IMR-90 (cell line): ENCODE data around the gene HSD11B1L.

Source experiments
- BHLHE40 ChIP-seq: fragments of 150-350 bp; IDR thresholded peaks from 2 replicates; pipeline ENCODE4 v1.6.1; 2016; ENCODE audit warnings: mild to moderate bottlenecking, low read depth, low read length
- CHD1 ChIP-seq: IDR thresholded peaks from 2 replicates; pipeline ENCODE4 v1.6.1; 2012; ENCODE audit warnings: low read depth, low read length, improper control_type of control experiment
- FOS ChIP-seq: fragments of 150-350 bp; IDR thresholded peaks from 2 replicates; pipeline ENCODE4 v1.6.1; 2016; ENCODE audit warnings: low read depth, low read length
- MAZ ChIP-seq: IDR thresholded peaks from 2 replicates; pipeline ENCODE4 v1.6.1; 2012; ENCODE audit warnings: low read depth, mild to moderate bottlenecking, low read length, improper control_type of control experiment, moderate library complexity, borderline replicate concordance
- MXI1 ChIP-seq: IDR thresholded peaks from 2 replicates; pipeline ENCODE4 v1.6.1; 2012; ENCODE audit warnings: low read depth, mild to moderate bottlenecking, low read length, moderate library complexity, borderline replicate concordance
- POLR2A ChIP-seq: IDR thresholded peaks from 2 replicates; pipeline ENCODE4 v1.6.1; 2012; ENCODE audit warnings: mild to moderate bottlenecking, low read depth, low read length
- RCOR1 ChIP-seq: IDR thresholded peaks from 2 replicates; pipeline ENCODE4 v1.6.1; 2012; ENCODE audit warnings: mild to moderate bottlenecking, low read length, improper control_type of control experiment; ENCODE audit not compliant: insufficient replicate concordance
- TF ChIP-seq, protein P1 (sequence below): conservative IDR thresholded peaks from 2 replicates; pipeline ENCODE4 v1.5.1; 2012; ENCODE audit warnings: mild to moderate bottlenecking, low read depth, low read length, improper control_type of control experiment
- TF ChIP-seq, protein P2 (sequence below): fragments of 150-350 bp; IDR thresholded peaks from 2 replicates; pipeline ENCODE4 v1.6.1; 2017; ENCODE audit warnings: mild to moderate bottlenecking, antibody characterized with exemption, low read length, low read depth
- TF ChIP-seq, protein P3 (sequence below): fragments of 150-350 bp; IDR thresholded peaks from 2 replicates; pipeline ENCODE4 v1.6.1; 2016; ENCODE audit warnings: low read depth, mild to moderate bottlenecking, low read length, moderate library complexity, borderline replicate concordance

DNA sequence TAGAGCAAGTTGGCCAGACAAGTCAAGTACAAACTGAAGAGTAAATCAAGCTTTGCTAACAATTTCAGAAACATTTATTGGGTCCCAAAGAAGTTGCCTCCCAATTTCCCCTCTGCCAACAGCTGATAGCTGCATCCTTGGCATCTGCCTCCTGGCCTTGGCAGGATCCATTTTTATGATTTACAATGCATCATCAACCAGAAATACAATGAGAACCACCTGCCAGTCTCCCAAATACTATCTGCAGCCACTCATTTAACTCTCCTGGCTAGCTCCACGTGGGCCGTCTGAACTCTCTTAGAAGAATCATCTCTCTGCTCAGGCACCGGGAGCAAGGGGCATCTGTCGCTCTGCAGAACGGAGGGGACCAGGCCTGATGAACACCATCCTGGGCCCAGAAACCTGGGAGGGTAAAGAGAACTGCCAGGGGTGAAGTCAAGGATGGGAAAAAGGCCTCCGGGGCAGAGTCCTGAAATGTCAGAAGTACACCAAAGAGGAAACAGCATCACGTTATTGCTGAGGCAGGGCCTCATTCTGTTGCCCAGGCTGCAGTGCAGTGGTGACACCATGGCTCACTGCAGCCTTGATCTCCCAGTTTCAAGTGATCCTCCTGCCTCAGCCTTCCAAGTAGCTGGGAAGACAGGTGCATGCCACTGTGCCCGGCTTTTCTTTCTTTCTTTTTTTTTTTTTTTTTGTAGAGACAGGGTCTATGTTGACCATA lies 36.5 kb downstream of the HSD11B1L start:
- TF ChIP-seq, protein P1, sequence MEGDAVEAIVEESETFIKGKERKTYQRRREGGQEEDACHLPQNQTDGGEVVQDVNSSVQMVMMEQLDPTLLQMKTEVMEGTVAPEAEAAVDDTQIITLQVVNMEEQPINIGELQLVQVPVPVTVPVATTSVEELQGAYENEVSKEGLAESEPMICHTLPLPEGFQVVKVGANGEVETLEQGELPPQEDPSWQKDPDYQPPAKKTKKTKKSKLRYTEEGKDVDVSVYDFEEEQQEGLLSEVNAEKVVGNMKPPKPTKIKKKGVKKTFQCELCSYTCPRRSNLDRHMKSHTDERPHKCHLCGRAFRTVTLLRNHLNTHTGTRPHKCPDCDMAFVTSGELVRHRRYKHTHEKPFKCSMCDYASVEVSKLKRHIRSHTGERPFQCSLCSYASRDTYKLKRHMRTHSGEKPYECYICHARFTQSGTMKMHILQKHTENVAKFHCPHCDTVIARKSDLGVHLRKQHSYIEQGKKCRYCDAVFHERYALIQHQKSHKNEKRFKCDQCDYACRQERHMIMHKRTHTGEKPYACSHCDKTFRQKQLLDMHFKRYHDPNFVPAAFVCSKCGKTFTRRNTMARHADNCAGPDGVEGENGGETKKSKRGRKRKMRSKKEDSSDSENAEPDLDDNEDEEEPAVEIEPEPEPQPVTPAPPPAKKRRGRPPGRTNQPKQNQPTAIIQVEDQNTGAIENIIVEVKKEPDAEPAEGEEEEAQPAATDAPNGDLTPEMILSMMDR = no peak
- TF ChIP-seq MXI1 (no peak), FOS (no peak), RCOR1 (no peak), POLR2A (no peak), MAZ (no peak), CHD1 (no peak), BHLHE40 (no peak)
- TF ChIP-seq, protein P2, sequence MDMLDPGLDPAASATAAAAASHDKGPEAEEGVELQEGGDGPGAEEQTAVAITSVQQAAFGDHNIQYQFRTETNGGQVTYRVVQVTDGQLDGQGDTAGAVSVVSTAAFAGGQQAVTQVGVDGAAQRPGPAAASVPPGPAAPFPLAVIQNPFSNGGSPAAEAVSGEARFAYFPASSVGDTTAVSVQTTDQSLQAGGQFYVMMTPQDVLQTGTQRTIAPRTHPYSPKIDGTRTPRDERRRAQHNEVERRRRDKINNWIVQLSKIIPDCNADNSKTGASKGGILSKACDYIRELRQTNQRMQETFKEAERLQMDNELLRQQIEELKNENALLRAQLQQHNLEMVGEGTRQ = no peak
- TF ChIP-seq, protein P3, sequence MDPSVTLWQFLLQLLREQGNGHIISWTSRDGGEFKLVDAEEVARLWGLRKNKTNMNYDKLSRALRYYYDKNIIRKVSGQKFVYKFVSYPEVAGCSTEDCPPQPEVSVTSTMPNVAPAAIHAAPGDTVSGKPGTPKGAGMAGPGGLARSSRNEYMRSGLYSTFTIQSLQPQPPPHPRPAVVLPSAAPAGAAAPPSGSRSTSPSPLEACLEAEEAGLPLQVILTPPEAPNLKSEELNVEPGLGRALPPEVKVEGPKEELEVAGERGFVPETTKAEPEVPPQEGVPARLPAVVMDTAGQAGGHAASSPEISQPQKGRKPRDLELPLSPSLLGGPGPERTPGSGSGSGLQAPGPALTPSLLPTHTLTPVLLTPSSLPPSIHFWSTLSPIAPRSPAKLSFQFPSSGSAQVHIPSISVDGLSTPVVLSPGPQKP = no peak
